RCC 7860 (cell line): ENCODE data around the gene ATP2B2.

Experiments
- DNase-seq: peaks from one replicate; pipeline ENCODE4 v3.0.0-alpha.2; 2015; ENCODE audit warnings: low spot score
- FAIRE-seq: peaks from 2 replicates; lab custom pipeline; 2012; peaks lifted over from hg19 to GRCh38; lab: Jason Lieb, UNC

ATP2B2 gene

DNA sequence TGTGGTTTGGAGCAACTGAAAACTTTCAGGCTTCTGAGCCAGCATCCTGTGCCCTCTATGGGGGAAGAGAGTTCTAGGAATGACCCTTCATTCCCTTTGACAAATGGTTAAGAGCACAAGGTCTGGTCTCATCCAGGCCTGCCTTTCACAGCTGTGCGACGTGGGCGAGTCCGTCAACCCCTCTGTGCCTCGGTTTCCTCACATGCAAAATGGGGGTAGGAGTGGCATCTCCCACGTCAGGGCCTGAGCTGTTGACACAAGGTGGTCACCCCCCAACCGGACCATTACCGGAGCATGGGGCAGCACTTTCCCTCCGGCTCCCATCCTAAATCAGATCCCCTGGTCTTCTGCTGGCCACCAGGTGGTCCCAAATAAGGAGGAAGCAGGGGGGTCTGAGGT lies 70.4 kb downstream of the ATP2B2 start:
- DNase-seq (no peak), FAIRE-seq (no peak)

DNA sequence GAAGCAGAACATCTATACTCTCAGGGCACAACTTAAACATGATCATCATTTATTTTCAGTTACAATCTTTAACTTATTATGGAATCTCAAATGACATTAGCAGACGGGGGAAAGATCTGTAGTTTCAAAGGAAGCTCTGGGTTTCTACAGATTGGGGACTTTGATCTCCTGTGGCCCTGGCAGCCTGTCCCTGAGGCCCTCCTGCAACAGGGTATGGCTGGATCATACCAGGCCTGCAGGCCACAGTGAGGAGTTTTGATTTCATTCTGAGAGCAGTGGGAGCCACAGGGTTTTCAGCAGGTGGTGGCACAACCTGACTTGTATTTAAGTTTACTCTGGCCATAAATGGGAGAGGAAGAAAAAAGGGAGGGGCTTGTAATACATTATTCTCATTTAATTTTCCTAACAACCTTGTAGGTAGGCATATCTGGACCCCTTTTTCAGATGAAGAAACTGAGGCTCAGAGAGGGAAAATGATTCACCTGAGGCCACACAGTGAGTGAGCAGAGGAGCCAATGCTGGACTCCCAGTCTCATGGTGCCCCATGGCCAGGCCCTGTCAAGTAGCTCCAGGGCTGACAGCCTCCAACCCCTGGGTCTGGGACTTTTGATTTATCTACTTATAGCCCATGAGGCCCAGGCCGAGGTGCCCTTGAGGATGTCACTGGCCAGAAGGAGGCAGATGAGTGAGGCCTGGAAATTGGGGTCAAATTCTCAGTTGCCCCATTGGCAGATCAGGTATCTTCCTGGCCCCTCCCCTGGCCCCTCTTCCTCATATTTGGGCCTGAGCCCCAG lies 71.0 kb downstream of the ATP2B2 start:
- FAIRE-seq = no peak

DNA sequence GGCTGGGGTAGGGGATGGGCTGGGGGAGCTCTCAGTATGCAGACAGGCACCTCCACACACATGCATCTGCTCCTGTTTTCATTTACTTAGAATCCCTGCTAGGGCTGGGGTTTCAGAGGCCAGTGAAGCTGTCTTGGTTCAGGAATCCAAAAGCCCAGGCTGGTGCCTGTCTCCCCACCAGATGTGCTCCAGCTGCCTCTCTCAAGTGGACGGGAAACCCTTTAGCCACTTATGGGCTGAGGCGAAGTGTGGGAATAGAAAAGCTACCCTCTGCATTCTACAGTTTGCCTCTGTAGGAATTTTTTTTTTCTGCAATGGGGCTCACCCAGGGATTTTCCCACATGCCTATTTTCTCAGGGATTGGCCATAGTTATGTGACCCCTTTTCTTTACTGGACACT lies 72.5 kb downstream of the ATP2B2 start:
- FAIRE-seq = no peak
- no peak for DNase-seq

More for the DNA sequence above, 71.0 kb downstream of the ATP2B2 start:
- no peak for DNase-seq

DNA sequence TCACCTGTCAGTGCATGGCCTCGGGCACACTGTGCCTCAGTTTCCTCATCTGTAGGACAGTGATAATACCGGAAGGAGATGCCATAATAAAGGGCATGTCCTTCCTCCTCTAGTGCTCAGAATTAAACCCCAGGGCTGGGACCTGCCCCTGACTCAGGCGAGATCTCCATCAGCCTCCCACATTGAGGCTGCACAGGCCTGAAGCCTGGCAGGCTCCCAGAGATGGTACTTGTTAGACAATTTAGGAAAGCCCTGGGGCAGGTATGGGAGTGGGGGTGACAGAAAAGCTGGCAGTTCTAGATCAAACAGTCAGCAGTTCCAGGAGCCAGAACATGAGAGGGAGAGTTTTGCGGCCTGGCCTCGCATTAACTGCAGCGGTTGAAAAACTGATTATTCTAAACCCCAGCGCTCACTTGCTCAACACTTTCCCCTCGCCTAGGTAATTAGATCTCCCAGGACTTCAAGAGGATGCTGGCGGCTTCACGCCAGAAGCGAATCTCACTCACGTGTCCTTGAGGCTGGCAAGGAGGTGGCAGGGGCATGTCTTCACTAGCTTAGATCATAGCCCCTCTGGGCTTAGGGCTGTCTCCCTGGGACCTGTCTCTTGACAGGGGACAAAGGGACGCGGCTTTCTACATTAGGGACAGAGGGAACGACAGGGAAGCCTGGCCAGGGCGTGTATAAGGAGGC lies 73.1 kb downstream of the ATP2B2 start:
- DNase-seq (no peak), FAIRE-seq (no peak)

DNA sequence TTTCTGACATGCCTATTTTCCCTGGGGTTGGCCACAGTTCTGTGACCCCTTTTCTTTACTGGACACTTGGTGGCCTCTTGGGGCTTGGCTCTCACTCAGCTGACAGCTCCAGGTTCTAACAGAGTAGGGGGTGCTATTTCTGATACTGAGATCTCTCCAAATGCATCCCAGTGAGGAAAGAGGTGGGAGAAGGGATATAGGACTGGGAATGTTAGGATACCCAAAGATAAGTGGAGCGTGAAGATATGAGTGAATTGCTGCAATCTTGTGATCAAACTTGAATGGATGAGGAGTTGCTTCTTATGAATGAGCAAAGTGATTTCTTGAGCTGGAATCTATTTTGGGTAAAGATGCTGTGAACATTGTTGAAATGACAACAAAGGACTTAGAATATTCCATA lies 74.6 kb downstream of the ATP2B2 start:
- no peak for FAIRE-seq
- DNase-seq = no peak

DNA sequence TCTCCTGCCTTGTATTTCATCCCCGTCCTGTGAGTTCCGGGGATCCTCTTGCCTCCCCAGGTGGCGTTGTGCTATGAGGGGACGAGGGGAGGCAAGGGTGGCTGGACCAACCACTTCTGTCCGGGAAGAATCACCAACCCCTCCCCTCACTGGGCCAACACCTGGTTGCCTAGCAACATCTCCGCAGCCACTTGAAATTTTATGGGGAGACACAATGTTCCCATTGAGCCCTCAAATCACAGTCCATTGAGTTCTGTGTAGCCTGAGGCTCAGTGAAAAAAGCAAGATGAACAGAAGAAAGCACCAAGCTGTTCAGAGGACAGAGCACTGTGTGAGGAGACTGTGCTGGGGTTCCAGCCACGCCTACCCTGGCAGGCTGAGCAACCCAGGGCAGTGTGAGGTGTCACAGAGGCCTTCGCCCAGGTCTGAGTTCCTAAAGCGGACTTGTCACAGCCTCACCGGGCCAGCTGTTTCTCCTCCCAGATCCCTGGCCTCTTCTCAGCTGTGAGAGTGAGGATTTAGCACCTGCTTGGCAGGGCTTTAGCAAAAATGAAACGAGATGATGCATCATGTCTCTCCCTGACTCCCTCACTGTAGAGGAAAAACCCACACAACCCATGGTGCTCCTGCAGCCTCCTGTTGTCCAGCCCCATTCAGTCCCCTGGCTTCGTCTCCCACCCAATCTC lies 76.8 kb downstream of the ATP2B2 start:
- no peak for DNase-seq
- no peak for FAIRE-seq

DNA sequence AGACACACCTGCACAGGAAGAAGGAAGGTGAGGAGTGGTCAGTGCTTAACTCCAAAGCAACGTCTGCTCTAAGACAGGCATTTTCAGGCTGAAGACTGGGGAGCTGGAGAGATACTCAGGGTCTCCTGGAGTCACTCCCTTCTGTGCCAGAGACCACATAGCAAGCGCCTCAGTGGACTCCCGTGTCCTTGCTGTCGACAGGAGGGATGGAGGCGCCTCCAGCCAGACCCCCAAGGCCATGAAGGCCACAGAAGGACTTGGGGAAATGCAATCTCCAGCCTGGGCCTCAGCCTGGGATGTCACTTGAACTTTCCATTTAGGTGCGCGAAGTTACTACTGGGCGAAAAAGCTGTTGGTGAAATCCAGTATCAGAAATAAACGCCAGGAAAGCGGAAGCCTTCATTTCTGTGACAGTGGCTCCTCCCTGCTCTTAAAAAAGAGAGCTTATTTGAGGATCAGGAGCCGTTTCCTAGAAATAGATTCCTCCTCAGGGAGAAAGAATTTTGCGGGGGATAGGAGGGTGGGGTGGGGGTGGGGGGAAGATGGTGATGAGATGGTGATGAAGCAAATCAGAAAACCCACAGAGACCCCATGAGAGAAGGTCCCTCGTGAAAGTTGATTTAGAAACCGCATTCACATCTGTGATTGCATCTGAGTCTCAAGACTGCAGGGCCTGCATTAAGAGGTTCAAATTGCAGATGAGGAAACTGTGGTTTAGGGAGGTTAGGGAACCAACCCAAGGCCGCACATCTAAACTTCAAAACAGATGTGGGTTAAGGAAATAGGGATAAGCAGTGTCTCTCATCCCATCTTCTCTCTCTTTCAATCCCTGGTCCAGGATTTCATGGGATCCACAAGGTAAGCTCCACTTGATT lies 78.8 kb downstream of the ATP2B2 start:
- no peak for FAIRE-seq
- no peak for DNase-seq

DNA sequence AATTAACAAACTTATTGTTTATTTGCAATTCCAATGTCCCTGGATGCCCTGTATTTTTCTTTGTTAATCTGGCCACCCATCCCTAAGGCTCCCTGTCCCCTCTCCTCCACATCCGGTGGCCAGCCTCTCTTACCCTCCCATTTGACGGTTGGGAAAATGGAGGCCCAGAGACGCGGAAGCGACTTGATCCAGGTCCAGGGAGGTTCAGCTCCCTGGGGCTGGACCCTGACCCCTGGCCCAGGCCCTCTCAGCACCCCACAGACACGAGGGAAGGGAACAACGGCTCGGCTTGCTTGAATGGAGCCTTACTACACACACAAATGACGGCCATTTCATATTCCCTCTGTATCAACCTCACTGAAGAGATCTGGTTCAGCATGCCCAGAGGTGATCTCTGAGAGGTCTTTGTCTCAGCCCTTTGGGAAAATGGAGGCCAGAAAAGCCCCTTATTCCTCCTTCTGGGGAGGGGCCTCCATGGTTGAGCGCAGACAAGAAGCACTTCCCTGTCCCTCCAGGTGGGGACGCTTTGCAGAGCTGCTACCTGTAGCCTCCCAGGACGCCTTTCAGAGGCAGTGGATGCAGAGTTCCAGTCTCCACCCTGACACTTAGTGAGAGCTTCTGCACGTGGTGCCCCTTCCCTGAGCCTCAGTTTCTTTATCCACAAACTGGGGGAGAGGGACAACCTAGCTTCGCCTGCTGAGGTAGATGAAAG lies 82.1 kb downstream of the ATP2B2 start:
- no peak for FAIRE-seq
- no peak for DNase-seq

DNA sequence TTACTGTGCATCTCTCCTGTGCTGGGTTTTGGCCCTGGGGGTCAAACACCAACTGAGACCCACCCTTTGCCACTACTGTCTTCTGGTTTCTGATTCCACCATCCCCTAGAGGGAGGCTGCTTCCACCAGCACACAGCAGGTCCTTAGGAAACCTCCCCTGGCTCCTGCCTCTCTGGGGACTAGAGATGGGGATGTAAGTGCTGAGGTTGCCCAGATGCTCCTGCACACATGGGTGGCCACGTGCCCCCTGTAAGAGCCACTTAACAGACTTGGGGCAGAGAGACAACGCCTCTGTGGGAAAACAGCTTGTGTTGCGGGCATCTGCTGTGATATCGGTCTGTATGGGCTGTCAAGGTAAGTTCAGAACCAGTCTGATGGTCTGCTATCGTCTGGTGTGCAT lies 83.4 kb downstream of the ATP2B2 start:
- FAIRE-seq = no peak

DNA sequence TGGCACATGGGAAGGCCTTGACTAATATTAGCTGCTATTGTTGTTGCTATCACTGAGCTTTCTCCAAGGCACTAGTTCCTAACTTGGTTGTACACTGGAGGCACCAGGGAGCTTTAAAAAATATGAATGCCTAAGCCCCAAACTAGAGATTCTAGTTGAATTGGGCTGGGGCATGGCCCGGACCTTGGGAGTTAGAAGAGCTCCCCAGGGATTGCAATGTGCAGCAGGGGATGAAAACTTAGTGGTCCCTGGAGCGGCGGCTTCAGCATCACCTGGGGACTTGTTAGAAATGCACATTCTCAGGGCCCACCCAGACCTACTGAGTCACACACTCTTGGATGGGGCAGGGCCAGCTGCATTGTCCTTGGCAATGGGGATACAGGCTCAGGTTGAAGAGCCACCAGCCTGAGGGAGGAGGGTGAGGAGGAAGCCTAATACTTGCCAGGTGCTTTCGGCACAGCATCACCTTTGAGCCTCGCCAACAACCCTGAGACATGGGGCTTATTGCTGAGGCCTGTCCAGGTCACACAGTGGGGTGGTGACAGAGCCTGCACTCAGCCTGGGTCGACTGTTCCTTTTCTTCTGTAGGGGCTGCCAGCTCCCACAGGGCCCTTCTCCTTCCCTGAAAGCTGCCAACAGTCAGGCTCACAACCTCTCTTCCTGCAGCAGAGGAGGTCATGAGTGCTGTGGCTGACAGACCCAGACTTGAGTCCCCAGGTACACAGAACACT lies 84.5 kb downstream of the ATP2B2 start:
- DNase-seq (no peak), FAIRE-seq (no peak)

More for the DNA sequence above, 83.4 kb downstream of the ATP2B2 start:
- no peak for DNase-seq

DNA sequence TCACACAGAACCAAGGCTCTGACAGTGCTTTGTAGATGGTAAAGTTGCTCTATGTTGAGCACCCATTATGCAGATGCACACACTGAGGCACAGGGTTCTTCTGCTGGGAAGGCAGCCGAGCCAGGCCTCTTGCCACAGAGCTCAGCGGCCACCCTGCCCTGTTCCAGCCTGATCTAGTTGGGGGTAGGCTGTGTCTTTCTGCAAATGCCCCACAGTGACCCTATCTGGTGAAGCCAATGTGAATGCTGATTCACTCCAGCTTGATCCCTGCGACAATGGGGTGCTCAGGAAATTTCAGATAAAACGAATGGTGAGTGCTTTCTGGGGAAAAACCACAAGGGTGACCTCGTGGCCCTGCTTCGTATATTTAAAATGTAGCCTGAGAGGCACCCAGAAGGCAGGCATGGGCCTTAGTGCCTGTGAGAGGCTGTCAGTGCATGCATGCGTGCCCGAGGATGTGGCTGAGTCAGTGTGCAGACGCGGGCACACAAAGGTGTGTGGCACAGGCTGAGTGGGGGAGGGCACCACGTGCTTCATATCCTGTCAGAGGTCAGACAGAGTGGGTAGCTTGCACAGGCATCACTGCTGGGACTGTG lies 85.7 kb downstream of the ATP2B2 start:
- FAIRE-seq = peak; percentile 20
- DNase-seq = peak; percentile 77

DNA sequence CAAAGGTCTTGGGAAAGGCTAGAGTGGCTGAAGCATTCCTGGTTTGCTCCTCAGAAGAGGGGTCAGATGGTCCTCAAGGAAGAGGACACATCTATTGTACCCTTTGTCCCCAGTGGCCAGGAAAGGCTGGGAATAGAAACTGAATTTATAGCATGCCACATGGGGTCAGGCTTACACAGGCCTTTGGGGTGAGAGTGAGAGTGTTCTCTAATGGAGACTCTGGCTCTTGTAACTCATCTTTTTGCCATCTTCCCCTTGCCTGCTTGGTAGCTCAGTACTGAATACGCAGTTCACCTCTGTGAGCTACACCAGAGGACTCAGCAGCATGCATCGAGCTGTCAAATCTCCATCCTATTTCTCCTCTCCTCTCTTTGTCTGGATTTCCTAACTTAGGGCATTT lies 87.5 kb downstream of the ATP2B2 start:
- FAIRE-seq = no peak
- DNase-seq = peak; percentile 4

DNA sequence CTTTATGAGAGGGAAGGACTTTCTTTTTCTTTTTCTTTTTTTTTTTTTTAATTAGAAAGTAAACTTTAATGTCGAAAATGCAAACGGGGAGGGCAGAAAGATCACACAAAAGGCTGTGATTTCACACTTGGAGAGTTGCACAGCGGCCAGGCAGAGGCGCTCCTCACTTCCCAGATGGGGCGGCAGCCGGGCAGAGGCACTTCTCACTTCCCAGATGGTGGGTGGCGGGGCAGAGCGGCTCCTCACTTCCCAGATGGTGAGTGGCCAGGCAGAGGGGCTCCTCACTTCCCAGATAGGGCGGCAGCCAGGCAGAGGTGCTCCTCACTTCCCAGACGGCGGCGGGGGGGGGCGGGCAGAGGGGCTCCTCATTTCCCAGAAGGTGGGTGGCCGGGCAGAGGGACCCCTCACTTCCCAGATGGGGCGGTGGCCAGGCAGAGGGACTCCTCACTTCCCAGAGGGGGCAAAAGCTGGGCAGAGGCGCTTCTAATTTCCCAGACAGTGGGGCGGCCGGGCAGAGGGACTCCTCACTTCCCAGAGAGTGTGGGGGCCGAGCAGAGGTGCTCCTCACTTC lies 88.6 kb downstream of the ATP2B2 start:
- no peak for DNase-seq
- no peak for FAIRE-seq

DNA sequence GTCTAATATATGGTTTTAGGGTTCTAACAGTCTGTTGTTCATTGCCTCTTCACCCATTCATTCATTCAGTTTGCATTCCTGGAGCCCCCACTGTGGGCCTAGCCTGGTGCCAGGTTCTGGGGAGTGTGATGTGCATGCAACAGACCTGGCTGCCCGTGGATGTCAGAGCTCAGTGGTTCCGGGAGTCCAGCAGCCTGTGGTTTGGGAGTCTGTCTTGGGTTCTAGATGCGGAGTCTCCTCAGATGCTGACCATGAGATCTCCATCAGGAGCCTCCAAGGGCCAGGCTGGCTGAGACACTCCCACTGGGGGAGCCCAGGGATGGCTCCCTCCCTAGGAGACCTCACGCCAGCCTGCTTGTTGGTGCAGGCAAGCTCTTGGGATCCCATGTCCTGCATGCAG lies 92.3 kb downstream of the ATP2B2 start:
- FAIRE-seq (no peak), DNase-seq (no peak)

DNA sequence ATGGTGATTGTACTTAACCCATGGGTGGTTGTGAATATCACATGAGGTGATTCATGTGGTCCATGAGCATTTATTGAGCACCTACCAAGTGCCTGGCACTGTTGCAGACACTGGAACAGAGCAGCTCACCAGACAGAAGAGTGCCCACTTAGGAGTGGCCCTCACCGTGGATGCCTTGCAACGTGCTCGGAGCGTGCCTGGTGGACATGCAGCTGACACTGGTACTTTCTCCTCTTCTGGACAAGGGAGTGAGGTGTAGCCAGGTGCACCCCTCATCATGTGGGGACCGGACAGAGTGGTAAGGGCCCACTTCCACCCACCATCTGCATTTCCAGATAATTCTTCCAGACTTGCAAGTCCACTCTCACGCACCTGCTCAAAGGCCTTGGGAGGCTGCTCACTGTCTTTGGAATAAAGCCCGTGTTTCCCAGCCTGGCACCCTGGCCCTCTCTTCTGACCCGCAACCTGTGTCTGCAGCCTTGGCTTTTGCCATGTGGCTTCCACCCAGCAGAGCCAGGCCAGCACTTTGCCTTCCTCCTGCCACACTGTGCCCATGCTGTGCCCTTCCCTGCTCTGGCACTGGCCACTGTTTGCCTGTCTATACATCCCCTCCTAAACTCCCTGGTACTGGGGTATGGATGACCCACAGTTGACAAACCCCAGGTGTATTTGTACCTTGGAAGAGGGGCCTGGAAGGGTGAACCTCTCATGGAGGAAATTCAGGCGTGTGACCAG lies 93.6 kb downstream of the ATP2B2 start:
- DNase-seq (no peak), FAIRE-seq (no peak)

DNA sequence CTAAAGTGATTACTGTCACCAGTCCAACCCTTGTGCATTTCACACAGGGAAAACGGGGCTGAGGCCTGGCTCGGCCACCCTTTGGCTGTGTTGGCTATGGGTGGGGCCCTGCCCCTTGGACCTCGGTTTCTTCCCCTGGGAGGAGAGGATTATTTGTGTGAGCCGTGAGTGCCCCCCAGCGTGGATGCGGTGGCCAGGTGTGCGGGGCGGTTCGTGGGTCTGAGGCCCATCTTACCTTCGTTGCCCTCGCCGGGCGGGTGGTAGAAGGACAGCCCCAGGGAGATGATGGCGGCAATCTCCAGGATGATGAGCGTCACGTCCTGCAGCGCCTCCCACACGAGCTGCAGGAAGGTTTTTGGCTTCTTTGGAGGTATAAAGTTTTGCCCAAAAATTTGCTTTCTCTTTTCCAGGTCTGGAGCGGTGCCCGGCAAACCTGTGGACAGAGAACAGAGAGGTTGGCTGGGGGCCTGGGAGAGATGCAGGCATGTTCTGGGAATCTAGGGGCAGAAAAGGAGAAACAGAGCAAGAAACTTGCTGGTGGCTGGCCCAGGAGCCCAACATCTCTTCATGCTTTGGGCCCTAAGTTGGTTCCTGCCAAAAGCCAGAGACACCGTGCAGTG lies 94.9 kb downstream of the ATP2B2 start:
- no peak for DNase-seq
- no peak for FAIRE-seq

DNA sequence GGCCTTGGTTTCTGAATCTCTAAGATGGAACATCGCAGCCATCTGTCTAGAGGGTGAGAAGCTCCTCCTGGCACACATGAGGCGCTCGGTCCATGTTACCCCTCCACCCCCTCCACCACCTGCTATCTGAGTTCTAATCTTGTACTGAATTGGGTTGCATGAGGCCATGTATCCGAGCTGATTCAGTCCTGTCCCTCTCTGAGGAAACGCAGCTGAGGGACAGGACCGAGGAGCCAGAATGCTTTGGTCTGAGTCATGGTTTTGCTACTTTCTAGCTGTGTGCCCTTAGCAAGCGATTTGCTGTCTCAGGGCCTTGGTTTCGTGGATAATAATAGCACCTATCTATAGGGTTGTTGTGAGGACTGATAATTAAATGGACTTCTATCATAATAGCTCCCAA lies 96.7 kb downstream of the ATP2B2 start:
- DNase-seq (no peak), FAIRE-seq (no peak)

DNA sequence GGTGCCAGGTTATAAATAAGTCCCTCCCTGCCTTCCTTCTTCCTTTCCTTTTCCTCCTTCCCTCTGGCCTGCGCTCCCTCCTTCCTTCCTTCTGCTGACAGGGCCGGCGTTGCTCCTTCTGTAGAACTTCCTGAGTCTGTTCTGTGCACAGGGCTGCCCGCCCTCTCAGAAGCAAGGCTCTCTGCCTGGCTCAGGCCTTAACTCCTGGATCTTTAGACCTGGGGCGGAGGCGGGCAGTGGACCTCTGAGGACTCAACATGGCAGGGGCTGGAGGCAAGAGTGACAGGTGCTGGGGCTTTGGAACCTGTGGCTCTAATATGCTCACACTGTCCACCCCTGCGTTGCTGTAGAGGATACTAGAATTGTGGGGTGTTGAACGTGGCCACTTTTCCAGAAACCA lies 98.0 kb downstream of the ATP2B2 start:
- no peak for DNase-seq
- FAIRE-seq = no peak
